OCI-LY7 (cell line): Measurements from ENCODE around the gene ZCCHC14. TPM values are rescaled to one million over a fixed set of nuclear protein-coding genes. Genes with fewer than 3 reads are reported as not detected.

ENCODE experiments used
- BruUV-seq: library from RNA; stranded (reverse); fragments of 400-500 nt; replicated peaks from 2 replicates; lab custom pipeline; 2021; lab: Mats Ljungman, UMichigan
- CTCF ChIA-PET: fragments of 300-600 bp; sonication (Branson Sonifier 250); formaldehyde crosslinking; loops from one replicate; lab custom pipeline; 2022; ENCODE audit warnings: antibody characterized with exemption; ENCODE audit not compliant: unreplicated experiment; lab: Charles Lee
- POLR2A ChIA-PET: fragments of 300-600 bp; sonication (Branson Sonifier 250); formaldehyde crosslinking; loops from one replicate; lab custom pipeline; 2022; ENCODE audit warnings: antibody characterized with exemption; lab: Charles Lee
- DNase-seq: peaks from one replicate; pipeline ENCODE4 v3.0.0-alpha.2; 2015; ENCODE audit warnings: low spot score
- H2AFZ ChIP-seq: fragments of 200-600 bp; sonication (generic), shearing (Covaris generic); 2 replicates; pipeline ENCODE4 v1.6.1; 2014; ENCODE audit warnings: mild to moderate bottlenecking, antibody characterized with exemption, low read length, moderate library complexity
- H3K27ac ChIP-seq: fragments of 200-600 bp; sonication (generic); 2 replicates; pipeline ENCODE4 v1.5.1; 2014; ENCODE audit warnings: mixed run types, low read depth, mild to moderate bottlenecking, moderate library complexity, low read length, inconsistent platforms; ENCODE audit not compliant: poor library complexity, severe bottlenecking
- H3K36me3 ChIP-seq: fragments of 200-600 bp; sonication (generic); 2 replicates; pipeline ENCODE4 v1.6.1; 2014; ENCODE audit warnings: mild to moderate bottlenecking, antibody characterized with exemption, low read length, moderate library complexity, mixed read lengths; ENCODE audit not compliant: insufficient read depth
- H3K4me1 ChIP-seq: fragments of 200-600 bp; sonication (generic); 2 replicates; pipeline ENCODE4 v1.5.1; 2014; ENCODE audit warnings: mild to moderate bottlenecking, low read length; ENCODE audit not compliant: insufficient read depth, poor library complexity, severe bottlenecking
- H3K4me2 ChIP-seq: fragments of 200-600 bp; sonication (generic); 2 replicates; pipeline ENCODE4 v1.6.1; 2014; ENCODE audit warnings: mild to moderate bottlenecking, low read length
- H3K4me3 ChIP-seq: fragments of 200-600 bp; sonication (generic); 2 replicates; pipeline ENCODE4 v1.5.1; 2014; ENCODE audit warnings: mild to moderate bottlenecking, low read depth, low read length; ENCODE audit not compliant: poor library complexity, severe bottlenecking
- H3K79me2 ChIP-seq: fragments of 200-600 bp; sonication (generic); 2 replicates; pipeline ENCODE4 v1.6.1; 2016; ENCODE audit warnings: low read depth, mild to moderate bottlenecking, low read length, moderate library complexity, mixed read lengths; ENCODE audit not compliant: insufficient read depth
- H3K9me2 ChIP-seq: fragments of 200-600 bp; sonication (generic); 2 replicates; pipeline ENCODE4 v1.6.1; 2016; ENCODE audit warnings: mild to moderate bottlenecking, low read length, mixed read lengths; ENCODE audit not compliant: insufficient read depth
- H3K9me3 ChIP-seq: fragments of 200-600 bp; sonication (generic); 2 replicates; pipeline ENCODE4 v1.6.1; 2014; ENCODE audit warnings: mild to moderate bottlenecking, mixed run types, low read length, mixed read lengths
- H4K20me1 ChIP-seq: fragments of 200-600 bp; sonication (generic); 2 replicates; pipeline ENCODE4 v1.6.1; 2014; ENCODE audit warnings: mild to moderate bottlenecking, antibody characterized with exemption, low read length, moderate library complexity, mixed read lengths; ENCODE audit not compliant: insufficient read depth
- CTCF ChIP-seq: fragments of 200-600 bp; sonication (generic); conservative IDR thresholded peaks from 2 replicates; pipeline ENCODE4 v1.5.1; 2014; ENCODE audit warnings: mild to moderate bottlenecking, antibody characterized with exemption, low read length, moderate library complexity, mixed read lengths
- EZH2phosphoT487 ChIP-seq: fragments of 200-600 bp; sonication (generic); IDR thresholded peaks from 2 replicates; pipeline ENCODE4 v1.6.1; 2018; ENCODE audit warnings: low read depth, borderline replicate concordance, mild to moderate bottlenecking, mixed run types, antibody characterized with exemption, low read length, moderate library complexity, mixed read lengths
- intact Hi-C: fragments of 100-400 bp; cut with micrococcal nuclease; formaldehyde crosslinking; loops from one replicate; pipeline ENCODE4 v1.10.0; 2022; ENCODE audit not compliant: unreplicated experiment
- total RNA-seq, 2 experiments: library from RNA; depleted of rRNA in 1 of 2; stranded (reverse); fragments of >200 nt in 1 of 2; shearing (Covaris generic) in 1 of 2; gene quantifications; 2 replicates each; pipeline ENCODE4 v1.2.3, GENCODE V29; 2014 to 2022

The ZCCHC14 gene
- total RNA-seq, 2 experiments from 2014 or later = 8.5 to 17.1 TPM

GRCh38 chr16:87541147-87541871 is 48.5 kb upstream of the ZCCHC14 start:
- H3K4me3 ChIP-seq = no peak overlapping the region
- H3K27ac ChIP-seq = no peak overlapping the region
- no peaks in the 10 kb centered on the region for H4K20me1 ChIP-seq
- intact Hi-C loops = no loop called here
- no peak for TF ChIP-seq CTCF
- CTCF ChIA-PET = no interaction called here
- POLR2A ChIA-PET = no interaction called here
- H3K9me3 ChIP-seq = no peaks in the 10 kb centered on the region
- H3K9me2 ChIP-seq = no peaks in the 10 kb centered on the region
- DNase-seq = no peak
- H3K4me2 ChIP-seq = no peak overlapping the region
- H3K4me1 ChIP-seq = no peaks in the 10 kb centered on the region
- no peaks in the 10 kb centered on the region for H3K79me2 ChIP-seq
- H3K36me3 ChIP-seq = no peaks in the 10 kb centered on the region
- H2AFZ ChIP-seq = no peak overlapping the region
- no TSS peak for BruUV-seq

GRCh38 chr16:87540897-87541146 is 48.0 kb upstream of the ZCCHC14 start:
- no peak overlapping the region for H3K4me3 ChIP-seq
- no peak overlapping the region for H3K27ac ChIP-seq
- CTCF ChIA-PET = no interaction called here
- no peaks in the 10 kb centered on the region for H3K36me3 ChIP-seq
- no TSS peak for BruUV-seq
- intact Hi-C loops = no loop called here
- no peaks in the 10 kb centered on the region for H4K20me1 ChIP-seq
- no peaks in the 10 kb centered on the region for H3K79me2 ChIP-seq
- H3K4me1 ChIP-seq = no peaks in the 10 kb centered on the region
- no peaks in the 10 kb centered on the region for H3K9me3 ChIP-seq
- no peak for DNase-seq
- H3K9me2 ChIP-seq = no peaks in the 10 kb centered on the region
- TF ChIP-seq CTCF (no peak), EZH2phosphoT487 (no peak)
- H2AFZ ChIP-seq = no peak overlapping the region
- no peak overlapping the region for H3K4me2 ChIP-seq
- POLR2A ChIA-PET = no interaction called here

DNA sequence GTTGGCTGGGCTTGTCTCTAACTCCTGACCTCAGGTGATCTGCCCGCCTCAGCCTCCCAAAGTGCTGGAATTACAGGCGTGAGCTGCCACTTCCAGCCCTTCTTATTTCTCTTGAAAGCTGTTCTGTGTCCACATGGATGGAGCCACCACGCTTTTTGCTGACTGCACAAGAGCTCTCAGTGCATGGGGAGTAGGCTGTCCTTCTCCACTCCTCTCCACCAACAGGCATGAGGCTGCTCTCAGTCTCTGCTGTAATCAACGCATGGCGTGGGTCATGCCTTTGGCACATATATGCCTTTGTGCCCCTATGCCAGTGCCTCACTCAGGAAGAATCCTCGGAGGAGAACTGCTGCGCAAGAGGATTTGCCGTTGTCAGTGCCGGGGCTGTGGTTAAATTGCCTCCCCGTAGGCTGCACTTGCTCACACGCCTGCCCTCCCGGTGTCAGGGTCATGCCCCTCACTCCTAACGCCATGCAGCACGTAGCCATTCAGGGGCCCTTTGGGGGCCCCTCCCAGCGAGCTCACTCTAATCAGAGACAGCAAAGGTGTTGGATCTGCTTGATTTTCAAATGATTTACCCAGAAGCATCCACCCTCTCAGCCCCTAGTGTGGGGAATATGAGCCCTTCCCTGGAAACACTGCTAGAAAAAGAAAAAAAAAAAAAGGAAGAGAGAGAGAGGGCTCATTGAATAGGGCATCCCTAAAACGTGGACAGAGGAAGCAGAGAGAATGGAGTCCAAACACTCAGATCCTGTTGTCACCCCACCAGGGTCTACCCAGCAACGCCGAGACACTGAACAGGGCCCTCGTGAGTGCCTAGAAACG is 47.5 kb upstream of the ZCCHC14 start:
- no peaks in the 10 kb centered on the region for H3K9me2 ChIP-seq
- no peaks in the 10 kb centered on the region for H3K36me3 ChIP-seq
- no peak for TF ChIP-seq EZH2phosphoT487
- TF ChIP-seq CTCF = no peak
- no TSS peak for BruUV-seq
- H4K20me1 ChIP-seq = no peaks in the 10 kb centered on the region
- H3K9me3 ChIP-seq = no peaks in the 10 kb centered on the region
- ChIA-PET CTCF (no interaction called here), POLR2A (interaction anchor here (1.2 kb wide), 1 partner anchor 95 kb away, joined by 4 read pairs; no protein-coding TSS in a partner anchor)
- H3K4me2 ChIP-seq = no peak overlapping the region
- H3K4me3 ChIP-seq = no peak overlapping the region
- no peak for DNase-seq
- no peak overlapping the region for H2AFZ ChIP-seq
- no peaks in the 10 kb centered on the region for H3K4me1 ChIP-seq
- H3K27ac ChIP-seq = no peak overlapping the region
- intact Hi-C loops = no loop called here
- no peaks in the 10 kb centered on the region for H3K79me2 ChIP-seq
